Tibial artery (tissue), 4 donors: ENCODE measurements around the gene PDZD11.
"Not testable (repeated sequence)": the region's sequence is repeated elsewhere in the genome, so short reads cannot be mapped to it uniquely, and the experiment has no call there.

Source experiments
- DNase-seq, 2 donors: peaks; one replicate each; pipeline ENCODE4 v3.0.0-alpha.2; 2019
- H3K27ac ChIP-seq, 2 donors: fragments of 200-600 bp; sonication (generic) in 1 of 2; 1 replicate in 1 of 2; 2 replicates in 1 of 2; pipeline ENCODE4 v1.5.1; 2018 to 2019; ENCODE audit warnings: mild to moderate bottlenecking in 1 of 2
- H3K27me3 ChIP-seq, 2 donors: fragments of 200-600 bp; sonication (generic) in 1 of 2; one replicate each; pipeline versions ENCODE4 v1.5.1 to v1.6.0; 2016 to 2019
- H3K36me3 ChIP-seq, 3 donors: fragments of 200-600 bp; sonication (generic) in 2 of 3; one replicate each; pipeline ENCODE4 v1.5.1; 2016 to 2019; ENCODE audit warnings: mild to moderate bottlenecking in 2 of 3
- H3K4me1 ChIP-seq, 4 donors: fragments of 200-600 bp; sonication (generic) in 2 of 4; 1 replicate in 3 of 4; 2 replicates in 1 of 4; pipeline ENCODE4 v1.5.1; 2016 to 2019
- H3K4me3 ChIP-seq, 2 donors: fragments of 200-600 bp; sonication (generic) in 1 of 2; 1 replicate in 1 of 2; 2 replicates in 1 of 2; pipeline ENCODE4 v1.5.1; 2018 to 2019; ENCODE audit warnings: mild to moderate bottlenecking in 2 of 2
- H3K9me3 ChIP-seq, 3 donors: fragments of 200-600 bp; sonication (generic) in 1 of 3; one replicate each; pipeline ENCODE4 v1.5.1; 2016 to 2019
- CTCF ChIP-seq, 2 experiments: fragments of 200-600 bp in 1 of 2; fragments of 450-650 bp in 1 of 2; IDR thresholded peaks; one replicate each; pipeline ENCODE4 v1.5.1; 2017 to 2019; ENCODE audit warnings: antibody characterized with exemption in 2 of 2, mild to moderate bottlenecking in 1 of 2, moderate library complexity in 1 of 2
- intact Hi-C: fragments of 100-400 bp; cut with DNase I; formaldehyde crosslinking; loops from one replicate; pipeline ENCODE4 v1.15.0; 2023; ENCODE audit warnings: low total_unique reads

The PDZD11 gene

GRCh38 chrX:70244881-70245280 lies 44.8 kb downstream of the PDZD11 start:
- H3K4me1 ChIP-seq = no peaks in the 10 kb centered on the region
- H3K4me3 ChIP-seq = no peak overlapping the region
- TF ChIP-seq CTCF (IDR thresholded peaks at IDR 0.05) = no peak
- H3K9me3 ChIP-seq = no peaks in the 10 kb centered on the region
- intact Hi-C loops = no loop called here
- no peaks in the 10 kb centered on the region for H3K27me3 ChIP-seq
- no peak overlapping the region for H3K27ac ChIP-seq
- no peaks in the 10 kb centered on the region for H3K36me3 ChIP-seq
- DNase-seq = no peak

GRCh38 chrX:70243601-70244000 lies 46.1 kb downstream of the PDZD11 start:
- H3K27ac ChIP-seq, H3K4me1 ChIP-seq, H3K4me3 ChIP-seq, H3K9me3 ChIP-seq, H3K27me3 ChIP-seq, intact Hi-C loops, DNase-seq, H3K36me3 ChIP-seq: not testable (repeated sequence)

- intact Hi-C loops = no loop called here
- H3K9me3 ChIP-seq = no peaks in the 10 kb centered on the region
- H3K27me3 ChIP-seq = no peaks in the 10 kb centered on the region
- TF ChIP-seq CTCF (IDR thresholded peaks at IDR 0.05) = no peak
- H3K4me1 ChIP-seq = no peaks in the 10 kb centered on the region
- no peaks in the 10 kb centered on the region for H3K36me3 ChIP-seq
- H3K4me3 ChIP-seq = no peak overlapping the region
- no peak overlapping the region for H3K27ac ChIP-seq
- DNase-seq = no peak
Observed at GRCh38 chrX:70241501-70241900, 48.2 kb downstream of the PDZD11 start.

GRCh38 chrX:70240751-70241150 lies 49.0 kb downstream of the PDZD11 start:
- Histone ChIP-seq H3K9me3 (no peaks in the 10 kb centered on the region), H3K27ac (no peak overlapping the region), H3K36me3 (no peaks in the 10 kb centered on the region), H3K4me1 (no peaks in the 10 kb centered on the region), H3K27me3 (no peaks in the 10 kb centered on the region), H3K4me3 (no peak overlapping the region)
- DNase-seq = no peak
- no peak for TF ChIP-seq CTCF (IDR thresholded peaks at IDR 0.05)
- intact Hi-C loops = no loop called here
